ENCODE results near the gene CTCFL.
"Not testable (repeated sequence)": the region's sequence is repeated elsewhere in the genome, so short reads cannot be mapped to it uniquely, and the experiment has no call there.

The CTCFL gene

DNA sequence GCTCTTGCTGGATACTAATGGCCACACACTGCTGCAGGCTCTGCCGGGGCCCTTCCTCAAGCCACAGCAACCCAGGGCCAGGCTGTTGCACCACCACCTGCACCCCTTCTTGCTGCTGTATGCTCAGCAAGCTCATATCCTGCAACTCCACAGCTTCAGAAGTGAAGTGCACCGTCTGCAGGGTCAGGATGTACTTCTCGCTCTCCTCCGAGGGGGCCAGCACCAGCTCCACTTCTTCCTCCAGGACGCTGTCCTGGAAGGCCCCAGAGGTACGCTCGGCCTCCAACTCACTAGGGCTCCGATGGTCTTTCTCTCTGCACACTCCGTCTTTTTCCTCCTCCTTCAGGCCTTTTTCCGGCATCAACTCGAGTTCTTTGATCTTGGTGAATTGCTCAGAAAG is 1.2 kb downstream of the CTCFL start:
- no peak for TF ChIP-seq CTCF (conservative IDR thresholded peaks at IDR 0.05; ENCODE audit: low read depth)
- POLR2A ChIA-PET (ENCODE audit: low non-redundant PET): no interaction called here
- DNase-seq (ENCODE audit: low spot score): no peak
- no peak overlapping the region for H3K27ac ChIP-seq
- CTCF ChIA-PET: interaction anchor here (0.7 kb wide), 1 partner anchor 197 kb away, joined by 3 read pairs; no protein-coding TSS in a partner anchor

DNA sequence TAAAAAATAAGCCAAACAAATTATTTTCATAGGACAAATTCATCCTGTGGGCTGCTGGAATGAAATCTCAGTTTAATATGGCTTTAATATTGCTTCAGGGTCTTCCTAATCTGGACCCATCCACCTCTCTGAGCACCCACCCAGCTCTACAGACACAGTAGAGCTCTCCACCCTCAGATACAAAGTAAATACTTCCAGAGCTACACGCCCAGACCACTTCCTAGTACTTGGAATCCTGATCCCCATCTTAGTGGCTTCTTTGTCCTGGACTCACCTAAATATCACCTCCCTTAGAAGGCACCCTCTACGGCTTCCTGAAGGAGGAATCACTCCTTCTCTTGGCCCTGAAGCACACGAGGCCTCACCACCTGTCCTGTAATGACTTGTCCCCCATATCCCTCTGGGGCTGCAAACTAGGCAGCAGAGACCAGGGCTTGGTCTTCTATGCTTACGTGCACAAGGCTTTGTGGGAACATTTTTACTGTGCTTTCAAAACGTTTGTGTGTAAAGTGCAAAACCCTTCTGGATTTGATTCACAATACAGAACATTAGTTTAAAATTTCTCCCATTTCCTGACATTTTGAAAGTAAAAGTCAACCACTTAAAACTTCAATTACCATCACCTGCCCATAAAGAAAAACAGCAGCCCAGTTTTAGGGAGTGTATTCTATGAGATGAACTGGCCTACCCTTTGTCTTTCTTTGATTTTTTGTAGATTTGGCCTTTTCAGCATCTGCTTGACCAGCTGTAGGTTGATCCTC is 2.4 kb downstream of the CTCFL start:
- ChIA-PET POLR2A (ENCODE audit: low non-redundant PET) (interaction anchor here (0.6 kb wide), 1 partner anchor 1451 kb away, joined by 3 read pairs; no protein-coding TSS in a partner anchor), CTCF (interaction anchor here (0.6 to 0.7 kb wide), 6 partner anchors 10 to 1784 kb away, joined by 3 to 4 read pairs (median 3); no protein-coding TSS in a partner anchor)
- TF ChIP-seq CTCF (conservative IDR thresholded peaks at IDR 0.05; ENCODE audit: low read depth): no peak
- no peak overlapping the region for H3K27ac ChIP-seq
- no peak for DNase-seq (ENCODE audit: low spot score)

DNA sequence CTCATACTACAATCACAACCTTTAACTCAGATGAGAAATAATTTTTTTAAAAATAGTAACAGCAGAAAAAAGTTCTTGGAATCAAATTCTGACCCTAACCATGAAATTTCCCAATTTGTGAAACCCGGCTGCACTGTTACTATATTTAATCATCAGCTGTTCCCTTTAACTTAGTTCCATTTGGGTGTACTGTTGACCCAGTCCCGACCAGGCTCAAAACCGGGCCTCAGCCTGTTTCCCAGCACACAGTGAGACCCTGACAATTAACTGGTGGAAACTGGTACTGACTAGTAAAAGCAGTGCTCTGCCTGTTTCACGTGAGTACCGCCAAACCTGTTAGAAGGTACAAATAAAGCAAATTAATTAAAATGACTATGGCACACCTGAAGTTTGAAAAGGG is 7.0 kb downstream of the CTCFL start:
- ChIA-PET CTCF (interaction anchor here (0.6 to 1.4 kb wide), 3 partner anchors 75 to 78 kb away, joined by 3 to 4 read pairs (median 3); no protein-coding TSS in a partner anchor), POLR2A (ENCODE audit: low non-redundant PET) (no interaction called here)
- H3K27ac ChIP-seq: no peak overlapping the region
- DNase-seq (ENCODE audit: low spot score): no peak
- TF ChIP-seq CTCF (conservative IDR thresholded peaks at IDR 0.05; ENCODE audit: low read depth): no peak

- CTCF ChIA-PET: interaction anchor here (0.6 to 2.5 kb wide), 6 partner anchors 15 to 666 kb away, joined by 3 to 25 read pairs (median 6); no protein-coding TSS in a partner anchor
- peak; percentile 88 for DNase-seq (ENCODE audit: low spot score)
- POLR2A ChIA-PET (ENCODE audit: low non-redundant PET): no interaction called here
- TF ChIP-seq CTCF (conservative IDR thresholded peaks at IDR 0.05; ENCODE audit: low read depth): peak; percentile 91
- no peak overlapping the region for H3K27ac ChIP-seq
Measured at GRCh38 chr20:57514273-57514751, 10.6 kb downstream of the CTCFL start.

DNA sequence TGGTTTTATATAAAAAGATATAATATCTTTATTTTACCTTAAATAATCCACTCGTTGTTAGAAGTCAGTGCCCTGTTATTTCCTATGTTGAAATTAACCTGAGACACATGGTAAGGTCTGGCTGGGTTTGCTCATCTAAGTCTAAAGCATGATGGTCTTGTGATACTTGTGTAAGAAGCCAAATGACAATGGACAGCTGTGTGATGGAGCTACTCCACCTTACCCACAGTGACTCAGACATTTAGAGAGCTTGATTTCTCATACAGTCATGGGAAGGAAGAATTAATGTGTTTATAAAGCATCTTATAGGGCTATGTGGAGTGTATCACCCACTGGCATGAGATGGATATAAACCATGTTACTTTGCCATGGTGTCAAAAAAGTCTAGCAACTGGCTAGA is 11.7 kb downstream of the CTCFL start:
- POLR2A ChIA-PET (ENCODE audit: low non-redundant PET): no interaction called here
- CTCF ChIA-PET: interaction anchor here (0.6 to 2.5 kb wide), 6 partner anchors 14 to 980 kb away, joined by 3 to 25 read pairs (median 6); no protein-coding TSS in a partner anchor
- no peak for DNase-seq (ENCODE audit: low spot score)
- H3K27ac ChIP-seq: no peak overlapping the region
- no peak for TF ChIP-seq CTCF (conservative IDR thresholded peaks at IDR 0.05; ENCODE audit: low read depth)

DNA sequence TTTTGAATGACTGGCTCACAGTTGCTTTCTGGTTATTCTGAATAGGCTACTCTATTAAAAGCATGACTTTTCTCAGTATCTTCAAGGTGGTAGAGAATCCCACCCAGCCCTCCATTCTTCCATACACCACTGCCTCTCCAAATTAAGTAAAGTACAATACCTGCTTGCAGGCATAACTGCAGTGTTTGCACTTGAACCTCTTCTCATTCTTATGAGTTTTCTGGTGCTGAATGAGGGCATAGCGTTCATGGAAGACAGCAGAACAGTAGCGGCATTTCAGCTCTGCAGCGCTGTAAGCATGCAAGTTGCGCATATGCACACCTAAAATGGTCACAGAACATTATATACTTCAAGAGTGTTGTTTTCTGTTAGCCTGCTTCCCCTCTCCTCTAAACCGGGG is 12.5 kb downstream of the CTCFL start:
- ChIA-PET CTCF (no interaction called here), POLR2A (ENCODE audit: low non-redundant PET) (no interaction called here)
- no peak overlapping the region for H3K27ac ChIP-seq
- TF ChIP-seq CTCF (conservative IDR thresholded peaks at IDR 0.05; ENCODE audit: low read depth): no peak
- no peak for DNase-seq (ENCODE audit: low spot score)

DNA sequence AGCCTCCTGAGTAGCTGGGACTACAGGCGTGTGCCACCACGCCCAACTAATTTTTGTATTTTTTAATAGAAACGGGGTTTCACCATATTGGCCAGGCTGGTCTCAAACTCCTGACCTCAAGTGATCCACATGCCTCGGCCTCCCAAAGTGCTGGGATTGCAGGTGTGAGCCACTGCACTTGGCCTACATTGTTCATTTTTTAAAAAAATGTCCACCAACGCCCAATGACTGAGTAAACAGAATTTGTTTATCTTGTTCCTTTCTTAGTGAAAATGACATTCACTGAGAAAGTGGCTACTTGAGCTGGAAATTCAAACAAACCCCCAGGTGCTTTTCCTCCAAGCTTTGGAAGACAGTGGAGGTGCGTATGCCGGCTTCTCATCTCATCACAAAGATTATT is 13.2 kb downstream of the CTCFL start:
- CTCF ChIA-PET; DNase-seq (ENCODE audit: low spot score); H3K27ac ChIP-seq: not testable (repeated sequence)
- POLR2A ChIA-PET (ENCODE audit: low non-redundant PET): interaction anchor here (0.7 kb wide), 2 partner anchors 81 to 439 kb away, joined by 3 to 11 read pairs; no protein-coding TSS in a partner anchor
